Gastrocnemius medialis (tissue), 4 donors: ENCODE results near the gene LEP. TPM values are rescaled to one million over a fixed set of nuclear protein-coding genes. Genes with fewer than 3 reads are reported as not detected.

Experiments
- ATAC-seq, 2 donors: fragments of 150-250 bp; one replicate each; pipeline ENCODE4 v1.9.1; 2016
- DNase-seq, 2 donors: peaks; one replicate each; pipeline ENCODE4 v3.0.0-alpha.2; 2019
- H3K27ac ChIP-seq, 4 donors: fragments of 200-600 bp; sonication (generic); 1 replicate in 1 of 4; 2 replicates in 3 of 4; pipeline ENCODE4 v1.5.1; 2016 to 2018; ENCODE audit warnings: mild to moderate bottlenecking in 2 of 4, moderate library complexity in 1 of 4
- H3K27me3 ChIP-seq, 3 donors: fragments of 200-600 bp; sonication (generic) in 2 of 3; 1 replicate in 1 of 3; 2 replicates in 2 of 3; pipeline versions ENCODE4 v1.5.1 to v1.6.0; 2016 to 2019; ENCODE audit warnings: mild to moderate bottlenecking in 1 of 3, moderate library complexity in 1 of 3
- H3K36me3 ChIP-seq, 2 donors: fragments of 200-600 bp; sonication (generic) in 1 of 2; one replicate each; pipeline ENCODE4 v1.5.1; 2017 to 2018
- H3K4me1 ChIP-seq, 2 donors: fragments of 200-600 bp; sonication (generic) in 1 of 2; one replicate each; pipeline ENCODE4 v1.5.1; 2016 to 2017; ENCODE audit warnings: mild to moderate bottlenecking in 2 of 2
- H3K4me3 ChIP-seq, 4 donors: fragments of 200-600 bp; sonication (generic) in 3 of 4; 1 replicate in 1 of 4; 2 replicates in 3 of 4; pipeline ENCODE4 v1.5.1; 2016 to 2019; ENCODE audit warnings: mild to moderate bottlenecking in 2 of 4
- H3K9me3 ChIP-seq, 3 donors: fragments of 200-600 bp; sonication (generic) in 2 of 3; 1 replicate in 1 of 3; 2 replicates in 2 of 3; pipeline ENCODE4 v1.5.1; 2016 to 2019
- POLR2A ChIP-seq, 2 donors: fragments of 450-650 bp; IDR thresholded peaks; one replicate each; pipeline ENCODE4 v1.6.1; 2017; ENCODE audit warnings: antibody characterized with exemption in 2 of 2, mild to moderate bottlenecking in 2 of 2, moderate library complexity in 2 of 2
- in situ Hi-C, 4 donors: fragments of 200-750 bp; cut with MboI; loops; one replicate each; pipeline versions ENCODE4 v1.15.0 to v1.8.0; 2017; ENCODE audit warnings: low sequenced_read_pairs in 4 of 4
- intact Hi-C: fragments of 100-400 bp; cut with DNase I; formaldehyde crosslinking; loops from one replicate; pipeline ENCODE4 v1.15.1; 2023; ENCODE audit warnings: low total_unique reads
- total RNA-seq, 4 donors: library from RNA; depleted of rRNA; stranded (reverse); fragments of >200 nt; gene quantifications; one replicate each; pipeline versions ENCODE4 v1.1.0 to v1.2.3, GENCODE V29; 2016
- TF ChIP-seq, protein P1 (sequence below), 5 experiments: fragments of 450-650 bp in 3 of 5; fragments of 200-600 bp in 2 of 5; sonication (generic) in 2 of 5; IDR thresholded peaks in 4 of 5; conservative IDR thresholded peaks in 1 of 5; 1 replicate in 4 of 5; 2 replicates in 1 of 5; pipeline ENCODE4 v1.5.1; 2016 to 2019; ENCODE audit warnings: antibody characterized with exemption in 5 of 5, mild to moderate bottlenecking in 3 of 5, moderate library complexity in 3 of 5

Gene LEP
- total RNA-seq, 4 donors from 2014 or later: 0.11 to 0.46 TPM; not detected in 2

- Histone ChIP-seq H3K4me1 (peaks cover 0 to 3% of the 10 kb centered on the region in 2 donors), H3K27me3 (peaks cover 22 to 34% (median 26%) of the 10 kb centered on the region in 3 donors), H3K4me3 (no peak overlapping the region), H3K27ac (no peak overlapping the region), H3K36me3 (no peaks in the 10 kb centered on the region), H3K9me3 (no peaks in the 10 kb centered on the region)
- DNase-seq (no peak), ATAC-seq (no peak)
- TF ChIP-seq, protein P1, sequence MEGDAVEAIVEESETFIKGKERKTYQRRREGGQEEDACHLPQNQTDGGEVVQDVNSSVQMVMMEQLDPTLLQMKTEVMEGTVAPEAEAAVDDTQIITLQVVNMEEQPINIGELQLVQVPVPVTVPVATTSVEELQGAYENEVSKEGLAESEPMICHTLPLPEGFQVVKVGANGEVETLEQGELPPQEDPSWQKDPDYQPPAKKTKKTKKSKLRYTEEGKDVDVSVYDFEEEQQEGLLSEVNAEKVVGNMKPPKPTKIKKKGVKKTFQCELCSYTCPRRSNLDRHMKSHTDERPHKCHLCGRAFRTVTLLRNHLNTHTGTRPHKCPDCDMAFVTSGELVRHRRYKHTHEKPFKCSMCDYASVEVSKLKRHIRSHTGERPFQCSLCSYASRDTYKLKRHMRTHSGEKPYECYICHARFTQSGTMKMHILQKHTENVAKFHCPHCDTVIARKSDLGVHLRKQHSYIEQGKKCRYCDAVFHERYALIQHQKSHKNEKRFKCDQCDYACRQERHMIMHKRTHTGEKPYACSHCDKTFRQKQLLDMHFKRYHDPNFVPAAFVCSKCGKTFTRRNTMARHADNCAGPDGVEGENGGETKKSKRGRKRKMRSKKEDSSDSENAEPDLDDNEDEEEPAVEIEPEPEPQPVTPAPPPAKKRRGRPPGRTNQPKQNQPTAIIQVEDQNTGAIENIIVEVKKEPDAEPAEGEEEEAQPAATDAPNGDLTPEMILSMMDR (IDR thresholded peaks at IDR 0.05 in 4 of 5, conservative IDR thresholded peaks at IDR 0.05 in 1 of 5): no peak
- no peak for TF ChIP-seq POLR2A (IDR thresholded peaks at IDR 0.05)
- intact Hi-C loops: loop anchor here (10.0 kb wide), 1 partner anchor 168 kb away; the partner anchor contains the start of gene LRRC4
- in situ Hi-C loops: loop anchor here in 3 of 4 donors (10.0 kb wide), 3 partner anchors 68 to 498 kb away; no protein-coding TSS in a partner anchor
Measured at GRCh38 chr7:128202287-128202957, 38.7 kb upstream of the LEP start.

DNA sequence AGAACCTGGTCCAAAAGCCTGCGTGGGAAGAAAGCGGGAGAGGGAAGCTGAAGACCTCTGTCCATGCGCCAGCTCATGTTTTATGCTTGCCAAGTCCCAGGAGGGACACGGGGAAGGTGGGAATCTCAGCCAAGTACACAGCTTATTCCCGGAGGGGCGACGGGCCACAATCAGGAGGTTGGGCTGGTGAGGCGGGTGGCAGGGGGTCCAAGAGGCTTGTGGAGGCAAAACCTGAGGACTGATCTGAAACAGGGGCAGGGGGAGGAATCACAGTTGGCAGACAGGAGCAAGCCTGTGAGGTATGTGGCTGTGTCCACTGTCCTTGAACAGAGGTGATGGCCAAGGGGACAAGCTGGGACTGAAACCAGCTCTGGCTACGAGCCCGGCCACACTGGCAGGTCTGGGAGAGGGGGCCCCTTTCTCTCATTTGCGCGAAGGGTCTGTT, 38.0 kb upstream of the LEP start:
- H3K9me3 ChIP-seq: no peaks in the 10 kb centered on the region
- H3K4me3 ChIP-seq: no peak overlapping the region
- H3K27me3 ChIP-seq: peaks cover 22 to 34% (median 26%) of the 10 kb centered on the region in 3 donors
- DNase-seq: no peak
- intact Hi-C loops: loop anchor here (10.0 kb wide), 1 partner anchor 168 kb away; the partner anchor contains the start of gene LRRC4
- ATAC-seq: no peak
- no peak for TF ChIP-seq POLR2A (IDR thresholded peaks at IDR 0.05)
- TF ChIP-seq, protein P1 (IDR thresholded peaks at IDR 0.05 in 4 of 5, conservative IDR thresholded peaks at IDR 0.05 in 1 of 5): no peak
- H3K36me3 ChIP-seq: no peaks in the 10 kb centered on the region
- in situ Hi-C loops: loop anchor here in 3 of 4 donors (10.0 kb wide), 3 partner anchors 68 to 498 kb away; no protein-coding TSS in a partner anchor
- H3K27ac ChIP-seq: no peak overlapping the region
- peaks cover 0 to 3% of the 10 kb centered on the region in 2 donors for H3K4me1 ChIP-seq

DNA sequence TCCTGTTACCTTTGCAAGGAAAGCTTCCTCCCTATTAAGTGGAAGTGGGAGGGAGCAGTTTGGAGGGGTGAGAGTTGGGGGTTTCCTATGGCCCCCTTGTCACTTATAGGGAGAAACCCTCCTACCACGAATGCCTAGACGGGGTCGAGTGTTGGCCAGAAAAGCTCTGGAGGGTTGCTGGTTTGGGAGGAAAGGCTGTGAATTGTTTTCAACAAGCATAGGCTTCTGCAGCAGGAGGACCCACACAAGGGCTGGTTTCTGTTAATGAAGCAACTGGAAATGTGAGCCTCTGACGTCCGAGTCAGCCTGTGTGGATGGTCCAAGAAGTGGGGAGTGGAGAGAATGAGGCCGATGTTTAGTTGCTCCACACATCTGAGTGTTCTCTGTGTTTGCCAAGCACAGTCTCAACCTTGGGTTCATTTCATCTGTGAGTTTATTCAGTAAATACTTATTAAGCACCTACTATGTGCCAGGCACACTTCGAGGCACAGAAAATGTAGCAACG, 37.3 kb upstream of the LEP start:
- peaks cover 22 to 34% (median 26%) of the 10 kb centered on the region in 3 donors for H3K27me3 ChIP-seq
- in situ Hi-C loops: loop anchor here in 3 of 4 donors (10.0 kb wide), 3 partner anchors 69 to 499 kb away; no protein-coding TSS in a partner anchor
- peak in 1 of 2 donors; percentile 78 for ATAC-seq

DNA sequence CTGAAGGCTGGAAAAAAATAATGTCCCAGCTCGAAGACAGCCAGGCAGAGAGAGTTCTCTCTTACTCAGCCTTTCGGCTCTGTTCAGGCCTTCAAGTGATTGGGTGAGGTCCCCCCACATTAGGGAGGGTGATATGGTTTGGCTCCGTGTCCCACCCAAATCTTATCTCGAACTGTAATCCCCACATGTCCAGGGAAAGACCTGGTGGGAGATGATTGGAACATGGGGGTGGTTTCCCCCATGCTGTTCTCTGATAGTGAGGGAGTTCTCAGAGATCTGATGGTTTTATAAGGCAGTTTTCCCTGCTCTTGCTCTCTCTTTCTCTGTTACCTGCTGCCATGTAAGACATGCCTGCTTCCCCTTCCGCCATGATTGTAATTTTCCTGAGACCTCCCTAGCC, 36.6 kb upstream of the LEP start:
- Histone ChIP-seq H3K36me3 (no peaks in the 10 kb centered on the region), H3K4me3 (no peak overlapping the region), H3K27me3 (peaks cover 22 to 34% (median 26%) of the 10 kb centered on the region in 3 donors), H3K9me3 (no peaks in the 10 kb centered on the region), H3K27ac (no peak overlapping the region), H3K4me1 (peaks cover 0 to 3% of the 10 kb centered on the region in 2 donors)
- in situ Hi-C loops: loop anchor here in 3 of 4 donors (10.0 kb wide), 3 partner anchors 70 to 500 kb away; no protein-coding TSS in a partner anchor
- intact Hi-C loops: loop anchor here (10.0 kb wide), 1 partner anchor 170 kb away; the partner anchor contains the start of gene LRRC4
- no peak for TF ChIP-seq POLR2A (IDR thresholded peaks at IDR 0.05)
- TF ChIP-seq, protein P1 (IDR thresholded peaks at IDR 0.05 in 4 of 5, conservative IDR thresholded peaks at IDR 0.05 in 1 of 5): no peak
- DNase-seq (no peak), ATAC-seq (no peak)

More for the DNA sequence above, 37.3 kb upstream of the LEP start:
- no peaks in the 10 kb centered on the region for H3K9me3 ChIP-seq
- intact Hi-C loops: loop anchor here (10.0 kb wide), 1 partner anchor 169 kb away; the partner anchor contains the start of gene LRRC4
- H3K4me1 ChIP-seq: peaks cover 0 to 3% of the 10 kb centered on the region in 2 donors
- DNase-seq: no peak
- H3K36me3 ChIP-seq: no peaks in the 10 kb centered on the region
- no peak overlapping the region for H3K4me3 ChIP-seq
- H3K27ac ChIP-seq: no peak overlapping the region
- TF ChIP-seq POLR2A (IDR thresholded peaks at IDR 0.05): no peak
- TF ChIP-seq, protein P1 (IDR thresholded peaks at IDR 0.05 in 4 of 5, conservative IDR thresholded peaks at IDR 0.05 in 1 of 5): no peak
